UCSD-AML1 (cell line): ENCODE results near the gene MYBPC3.
"Not testable (repeated sequence)": the region's sequence is repeated elsewhere in the genome, so short reads cannot be mapped to it uniquely, and the experiment has no call there.

Experiments used
- DNase-seq: peaks from one replicate; lab custom pipeline; 2025; ENCODE audit not compliant: unreplicated experiment; lab: John Stamatoyannopoulos, UW

MYBPC3 gene

DNA sequence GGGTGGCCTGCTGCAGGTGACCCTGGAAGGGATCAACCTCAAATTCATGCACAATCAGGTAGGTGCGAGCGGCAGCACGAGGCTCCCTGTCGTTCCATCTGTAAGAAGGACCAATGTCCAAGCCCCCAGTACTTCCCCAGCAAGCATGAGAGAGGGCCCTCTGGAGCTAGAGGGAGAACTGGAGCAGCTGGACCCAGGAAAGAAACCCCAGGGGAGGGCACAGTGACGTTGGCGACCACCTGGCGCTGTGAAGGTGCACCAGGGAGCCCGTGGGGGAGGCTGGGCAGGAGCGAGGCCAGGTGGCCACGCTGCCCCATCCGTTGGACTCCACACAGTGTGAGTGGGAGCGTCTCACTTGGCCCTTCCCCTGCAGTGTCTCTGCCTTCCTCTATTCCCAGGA lies 28.0 kb downstream of the MYBPC3 start:
- no peak for DNase-seq

DNA sequence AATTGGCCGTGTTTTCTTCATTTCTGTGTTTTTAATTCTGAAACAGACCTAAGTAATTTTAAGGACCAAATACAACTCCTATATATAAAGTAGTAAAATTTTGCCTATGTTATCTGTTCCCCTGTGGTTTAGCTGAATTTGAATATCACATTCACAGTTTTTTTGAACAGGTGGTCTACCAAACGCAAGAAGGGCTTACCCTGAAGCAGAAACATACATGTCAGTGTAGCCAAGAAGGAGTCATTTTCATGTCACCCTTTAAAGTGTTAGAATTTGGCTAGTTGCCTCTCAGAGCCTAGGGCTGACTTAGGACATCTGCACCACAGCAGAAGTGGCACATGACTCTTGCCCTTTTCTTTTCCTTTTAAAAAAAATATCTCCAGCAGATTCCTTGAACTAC lies 34.3 kb downstream of the MYBPC3 start:
- no peak for DNase-seq

- no peak for DNase-seq
These were observed 35.3 kb downstream of the MYBPC3 start for GRCh38 chr11:47317064-47317828.

DNA sequence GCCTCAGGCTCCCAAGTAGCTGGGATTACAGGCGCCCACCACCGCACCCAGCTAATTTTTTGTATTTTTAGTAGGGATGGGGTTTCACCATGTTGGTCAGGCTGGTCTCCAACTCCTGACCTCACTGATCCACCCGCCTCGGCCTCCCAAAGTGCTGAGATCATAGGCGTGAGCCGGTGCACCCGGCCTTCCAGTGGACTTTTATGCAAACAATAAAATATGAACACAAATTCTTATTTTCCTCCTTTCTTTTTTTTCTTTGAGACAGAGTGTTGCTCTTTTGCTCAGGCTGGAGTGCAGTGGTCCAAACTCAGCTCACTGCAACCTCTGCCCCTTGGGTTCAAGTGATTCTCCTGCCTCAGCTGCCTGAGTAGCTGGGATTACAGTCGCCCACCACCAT lies 36.0 kb downstream of the MYBPC3 start:
- DNase-seq: not testable (repeated sequence)

DNA sequence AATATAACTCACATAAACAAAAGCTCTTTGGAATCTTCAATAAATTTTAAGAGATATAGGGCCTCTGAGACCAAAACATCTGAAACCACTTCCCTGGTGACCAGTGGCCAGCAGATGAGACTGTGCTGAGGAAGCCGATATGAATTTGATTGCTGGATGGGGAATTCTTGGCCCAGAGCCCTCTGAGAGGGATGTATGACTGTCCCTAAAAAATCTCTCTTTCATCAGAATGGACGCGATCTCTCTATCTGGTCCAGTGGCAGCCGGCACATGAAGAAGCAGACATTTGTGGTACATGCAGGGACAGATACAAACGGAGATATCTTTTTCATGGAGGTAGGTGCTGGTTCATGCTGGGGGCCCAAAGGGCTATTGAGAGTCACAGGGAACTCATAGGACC lies 37.5 kb downstream of the MYBPC3 start:
- DNase-seq: no peak

DNA sequence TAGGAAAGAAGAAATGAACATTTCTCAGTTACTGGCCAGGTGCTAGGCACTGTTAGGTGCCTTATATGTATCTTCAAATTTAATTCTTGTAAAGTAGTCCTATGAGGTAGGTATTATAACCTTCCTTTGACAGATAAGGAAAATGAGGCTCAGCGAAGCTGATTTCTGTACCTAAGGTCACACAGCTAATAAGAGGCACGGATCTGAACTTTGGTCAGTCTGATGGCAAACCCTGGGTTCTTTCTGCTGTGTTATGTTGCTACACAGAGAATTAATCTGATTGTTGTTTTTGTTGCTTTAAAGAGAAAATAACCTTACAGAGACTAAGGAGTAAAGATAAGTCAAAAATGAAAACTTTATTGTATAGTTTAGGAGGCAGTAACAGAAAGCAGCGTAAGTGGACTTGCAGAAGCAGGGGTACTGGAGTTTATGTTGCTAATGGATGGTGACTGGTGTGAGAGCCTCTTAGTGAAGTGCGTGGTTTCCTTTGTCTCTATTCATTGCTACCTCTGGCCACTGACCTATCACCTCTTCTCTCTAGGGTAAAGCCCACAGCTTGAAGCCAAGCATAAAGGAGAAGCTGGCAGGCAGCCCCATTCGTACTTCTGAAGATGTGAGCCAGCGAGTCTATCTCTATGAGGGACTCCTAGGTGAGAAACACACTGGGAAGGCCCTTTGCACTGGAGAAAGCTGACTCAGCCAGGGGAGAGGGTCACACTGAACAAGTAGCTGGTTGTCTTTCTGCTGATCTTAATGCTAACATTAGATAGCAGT lies 44.3 kb downstream of the MYBPC3 start:
- DNase-seq: no peak

DNA sequence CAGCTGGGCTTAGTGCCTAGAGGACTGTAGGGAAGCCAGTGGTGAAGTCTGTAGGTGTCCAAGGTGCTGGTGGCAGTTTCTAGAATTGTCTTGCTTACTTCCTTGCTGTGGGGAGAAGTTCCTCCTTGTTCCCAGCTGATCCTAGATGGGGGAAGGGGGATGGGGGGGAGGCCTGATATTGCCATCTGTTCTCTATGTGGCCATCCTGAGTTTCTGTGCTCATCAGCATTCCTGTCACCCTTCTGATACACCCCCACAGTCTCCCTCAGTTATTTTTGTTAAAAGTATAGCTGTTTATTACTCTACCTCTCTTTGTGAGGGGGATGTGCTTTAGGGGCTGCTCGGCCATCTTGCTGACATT lies 46.0 kb downstream of the MYBPC3 start:
- DNase-seq: no peak

GRCh38 chr11:47305734-47306483 lies 46.6 kb downstream of the MYBPC3 start:
- no peak for DNase-seq

DNA sequence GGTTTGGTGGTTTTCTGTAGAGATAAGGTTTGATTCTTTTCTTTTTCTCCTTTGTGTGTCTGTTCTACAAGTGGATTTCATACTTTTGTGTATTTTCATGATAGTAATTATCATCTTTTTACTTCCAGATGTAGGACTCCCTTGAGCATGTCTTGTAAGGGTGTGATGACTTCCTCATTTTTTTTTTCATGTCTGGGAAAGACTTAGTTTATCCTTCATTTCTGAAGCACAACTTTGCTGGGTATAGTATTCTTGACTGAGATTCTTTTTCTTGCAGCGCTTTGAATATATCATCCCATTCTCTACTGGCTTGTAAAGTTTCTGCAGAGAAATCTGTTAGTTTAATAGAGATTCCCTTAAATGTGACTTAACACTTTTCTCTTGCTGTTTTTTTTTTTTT lies 49.6 kb downstream of the MYBPC3 start:
- DNase-seq: no peak

DNA sequence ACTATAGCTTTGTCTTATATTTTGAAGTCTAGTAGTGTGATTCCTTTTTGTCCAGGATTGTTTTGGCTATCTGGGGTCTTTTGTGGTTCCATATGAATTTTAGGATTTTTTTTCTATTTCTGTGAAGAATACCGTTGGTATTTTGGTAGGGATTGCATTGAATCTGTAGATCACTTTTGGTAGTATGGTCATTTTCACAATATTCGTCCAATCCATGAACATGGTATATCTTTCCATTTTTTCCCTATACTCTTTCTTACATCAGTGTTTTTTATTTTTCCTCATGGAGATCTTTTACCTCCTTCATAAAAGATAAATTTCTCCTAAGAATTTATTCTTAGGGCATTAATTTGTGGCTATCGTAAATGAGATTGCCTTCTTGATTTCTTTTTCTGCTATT lies 53.4 kb downstream of the MYBPC3 start:
- DNase-seq: no peak

DNA sequence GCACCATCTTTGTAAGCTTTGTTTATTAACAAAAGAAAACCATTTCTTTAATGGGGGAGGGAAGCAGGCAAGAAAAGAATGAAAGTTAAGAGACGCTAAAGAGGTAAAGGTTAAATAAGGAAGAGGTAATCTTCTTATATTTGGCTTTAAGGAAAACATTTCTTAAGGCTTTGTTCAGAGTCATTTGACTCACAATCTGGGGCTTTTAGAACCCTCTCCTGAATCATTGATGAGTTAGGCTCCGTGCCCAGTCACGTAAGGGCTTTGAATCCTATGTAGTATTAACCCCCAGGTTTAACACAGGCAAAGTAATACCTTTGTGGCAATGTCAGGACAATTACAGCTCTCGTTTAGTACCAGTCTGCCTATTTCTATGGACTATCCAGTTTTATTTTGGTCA lies 56.5 kb downstream of the MYBPC3 start:
- no peak for DNase-seq

- DNase-seq: no peak
These were observed 57.1 kb downstream of the MYBPC3 start for GRCh38 chr11:47295385-47295784.

DNA sequence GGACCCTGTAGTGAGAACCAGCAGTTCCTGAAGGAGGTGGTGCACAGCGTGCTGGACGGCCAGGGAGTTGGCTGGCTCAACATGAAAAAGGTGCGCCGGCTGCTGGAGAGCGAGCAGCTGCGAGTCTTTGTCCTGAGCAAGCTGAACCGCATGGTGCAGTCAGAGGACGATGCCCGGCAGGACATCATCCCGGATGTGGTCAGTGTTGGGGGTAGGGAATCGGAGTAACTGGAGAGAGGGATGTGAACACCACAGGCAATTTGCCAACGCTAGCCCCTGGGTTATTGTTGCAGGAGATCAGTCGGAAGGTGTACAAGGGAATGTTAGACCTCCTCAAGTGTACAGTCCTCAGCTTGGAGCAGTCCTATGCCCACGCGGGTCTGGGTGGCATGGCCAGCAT lies 62.6 kb downstream of the MYBPC3 start:
- DNase-seq: no peak

GRCh38 chr11:47288066-47288465 lies 64.4 kb downstream of the MYBPC3 start:
- DNase-seq: no peak

DNA sequence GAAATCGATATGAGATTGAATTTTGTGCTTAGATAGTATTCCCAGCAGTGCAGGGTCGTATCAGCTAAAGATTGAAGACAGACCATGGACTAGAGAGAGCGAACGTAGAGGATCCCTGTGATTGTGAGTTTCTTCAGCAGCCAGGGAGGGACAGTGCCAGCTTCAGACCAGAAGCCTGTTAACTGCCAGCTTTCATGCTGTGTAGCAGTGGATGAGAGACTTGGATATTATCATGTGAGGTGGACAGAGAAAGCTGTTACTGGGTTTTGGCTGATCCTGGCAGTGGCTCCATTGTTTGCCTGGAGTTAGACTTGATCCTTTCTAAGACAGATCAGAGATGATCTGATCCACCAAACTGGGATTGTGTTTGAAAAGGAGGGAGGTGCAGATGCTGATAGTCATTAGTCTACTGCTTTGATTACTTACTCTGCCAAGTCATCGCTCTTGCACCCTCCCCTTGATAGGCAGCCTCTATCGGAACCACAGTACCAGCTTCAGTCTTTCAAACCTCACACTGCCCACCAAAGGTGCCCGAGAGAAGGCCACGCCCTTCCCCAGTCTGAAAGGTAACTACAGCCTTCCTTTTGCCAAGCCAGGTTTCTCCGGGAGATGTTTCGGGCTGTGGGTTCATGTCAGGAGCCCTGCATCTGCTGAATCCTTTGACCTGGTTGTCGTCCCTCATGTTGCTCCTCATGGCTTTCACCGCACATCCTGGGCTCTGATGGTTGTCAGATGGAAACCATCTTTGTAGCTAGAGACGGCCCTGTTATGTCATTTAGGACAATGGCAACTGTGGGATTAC lies 66.3 kb downstream of the MYBPC3 start:
- DNase-seq: no peak

- no peak for DNase-seq
These were observed 68.4 kb downstream of the MYBPC3 start for GRCh38 chr11:47284151-47284550.

DNA sequence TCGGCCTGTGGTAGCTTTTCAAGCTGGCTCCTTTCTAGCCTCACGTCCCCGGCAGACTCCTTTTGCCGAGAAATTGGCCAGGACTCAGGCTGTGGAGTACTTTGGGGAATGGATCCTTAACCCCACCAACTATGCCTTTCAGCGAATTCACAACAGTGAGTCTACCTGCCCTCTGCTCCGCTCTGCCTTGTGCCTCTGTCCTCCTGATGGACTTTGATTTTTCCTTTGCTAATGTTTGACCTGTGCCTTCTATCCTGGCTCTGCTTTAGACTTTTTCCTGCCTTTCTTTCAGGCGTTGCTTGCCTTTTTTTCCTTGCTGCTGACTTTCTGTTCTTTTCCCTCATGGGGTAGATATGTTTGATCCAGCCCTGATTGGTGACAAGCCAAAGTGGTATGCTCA lies 70.0 kb downstream of the MYBPC3 start:
- no peak for DNase-seq
